ENCODE data around the gene ERG28.

GRCh38 chr14:75626863-75627262 is 33.8 kb downstream of the ERG28 start:
- TF ChIP-seq CTCF (conservative IDR thresholded peaks at IDR 0.05; ENCODE audit: low read depth, low read length): no peak
- no peak for TF ChIP-seq EZH2 (IDR thresholded peaks at IDR 0.05; ENCODE audit: borderline replicate concordance, low read depth, low read length, poor library complexity, severe bottlenecking)

Measured in A673 (cell line).